ENCODE data around the gene CLDN9.
A peak's percentile ranks its signal among the peaks of the same experiment; 100 is the strongest.
"Not testable (repeated sequence)": the region's sequence is repeated elsewhere in the genome, so short reads cannot be mapped to it uniquely, and the experiment has no call there.

The CLDN9 gene

DNA sequence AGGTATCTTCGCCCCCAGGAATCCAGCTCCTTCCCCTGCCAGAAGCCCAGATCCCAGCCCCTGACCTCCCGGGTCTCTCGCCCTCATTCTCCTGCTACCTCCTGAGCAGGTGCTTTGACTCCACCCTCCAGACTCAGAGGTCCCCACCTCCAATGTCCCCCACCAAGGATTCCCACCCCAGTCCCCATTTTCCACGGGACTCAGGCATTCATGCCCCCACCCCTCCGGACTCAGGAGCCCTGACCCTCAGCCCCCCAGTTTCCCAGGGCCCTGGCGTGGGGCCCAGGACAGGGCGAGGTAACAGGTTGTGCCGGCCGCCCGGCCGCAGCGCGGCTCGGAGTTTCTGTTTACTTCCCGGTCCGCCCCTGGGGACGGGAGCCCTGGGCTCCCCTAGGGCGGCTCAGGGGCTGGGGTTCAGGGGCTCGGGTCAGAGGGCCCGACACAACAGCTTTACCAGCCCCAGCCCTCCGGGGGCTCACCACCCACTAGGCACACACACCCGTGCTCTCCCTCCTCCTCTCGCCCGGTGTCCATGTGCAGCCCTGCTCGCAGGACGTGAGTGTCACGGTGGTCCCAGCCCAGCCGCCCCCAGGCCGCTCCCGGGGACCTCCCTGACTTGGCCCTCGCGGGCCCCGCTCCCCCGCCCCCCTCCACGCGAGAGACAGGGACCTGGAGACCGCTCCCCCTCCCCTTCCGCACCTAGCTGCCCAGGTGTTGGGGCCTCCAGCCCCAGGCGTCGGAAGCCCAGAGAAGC, 23.4 kb downstream of the CLDN9 start:
- no peak for DNase-seq

- no peak for DNase-seq
Observed at GRCh38 chr16:3036726-3037315, 24.1 kb downstream of the CLDN9 start, which contains the start of gene BICDL2. Gene BICDL2, minus strand, starts transcription at chr16:3036944. Its CDS starts 1,448 bp downstream, at chr16:3035496.

- DNase-seq: no peak
Observed at GRCh38 chr16:3038256-3038655, 25.5 kb downstream of the CLDN9 start.

DNA sequence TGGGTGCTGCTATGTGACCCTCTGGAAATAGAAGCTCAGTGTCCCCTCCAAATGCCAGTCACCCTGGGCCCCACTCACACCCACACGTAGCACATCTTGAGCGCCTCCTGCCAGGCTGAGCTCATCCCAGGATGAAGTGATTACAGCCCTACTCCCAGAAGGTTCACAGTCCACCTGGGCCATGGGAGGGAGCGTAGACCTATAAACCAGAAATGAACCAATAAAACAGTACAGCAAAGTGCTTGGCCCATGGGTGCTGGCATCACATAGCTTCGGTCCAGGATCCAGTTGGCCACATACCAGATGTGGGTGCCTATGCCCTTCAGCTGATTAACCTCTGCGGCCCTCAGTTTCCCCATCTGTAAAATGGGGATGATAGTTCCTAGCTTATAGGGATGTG, 26.2 kb downstream of the CLDN9 start:
- DNase-seq: no peak

DNA sequence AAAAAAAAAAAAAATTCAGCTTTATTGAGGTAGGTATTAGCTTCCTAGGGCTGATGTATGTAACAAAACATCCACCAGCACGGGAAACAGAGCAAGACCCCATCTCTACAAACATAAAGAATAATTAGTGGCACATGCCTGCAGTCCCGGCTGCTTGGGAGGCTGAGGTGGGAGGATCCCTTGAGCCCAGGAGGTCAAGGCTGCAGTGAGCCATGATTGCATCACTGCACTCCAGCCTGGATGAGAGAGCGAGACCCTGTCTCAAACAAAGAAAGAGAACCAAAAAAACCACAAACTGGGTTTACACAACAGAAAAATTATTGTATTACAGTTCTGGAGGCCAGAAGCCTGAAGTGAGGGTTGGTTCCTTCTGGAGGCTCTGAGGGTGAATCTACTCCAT, 29.7 kb downstream of the CLDN9 start:
- no peak for DNase-seq

GRCh38 chr16:3044708-3045107, 32.0 kb downstream of the CLDN9 start:
- no peak for DNase-seq

- no peak for DNase-seq
Observed at GRCh38 chr16:3045758-3046640, 33.3 kb downstream of the CLDN9 start, which contains the start of gene MMP25. Gene MMP25, plus strand, starts transcription at chr16:3046561. Its CDS starts 357 bp downstream, at chr16:3046918.

GRCh38 chr16:3046641-3047386, 34.1 kb downstream of the CLDN9 start:
- DNase-seq: no peak

DNA sequence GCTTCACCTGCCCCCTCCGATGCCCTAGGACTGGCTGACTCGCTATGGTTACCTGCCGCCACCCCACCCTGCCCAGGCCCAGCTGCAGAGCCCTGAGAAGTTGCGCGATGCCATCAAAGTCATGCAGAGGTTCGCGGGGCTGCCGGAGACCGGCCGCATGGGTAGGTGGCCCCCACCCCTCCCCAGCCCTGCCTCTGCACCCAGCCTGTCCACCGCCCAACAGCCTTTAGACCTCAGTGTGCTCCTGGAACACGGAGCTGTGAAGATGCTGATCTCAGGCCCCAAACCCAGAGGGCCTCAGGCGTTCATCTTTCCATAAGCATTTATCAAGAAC, 34.6 kb downstream of the CLDN9 start:
- DNase-seq: no peak

DNA sequence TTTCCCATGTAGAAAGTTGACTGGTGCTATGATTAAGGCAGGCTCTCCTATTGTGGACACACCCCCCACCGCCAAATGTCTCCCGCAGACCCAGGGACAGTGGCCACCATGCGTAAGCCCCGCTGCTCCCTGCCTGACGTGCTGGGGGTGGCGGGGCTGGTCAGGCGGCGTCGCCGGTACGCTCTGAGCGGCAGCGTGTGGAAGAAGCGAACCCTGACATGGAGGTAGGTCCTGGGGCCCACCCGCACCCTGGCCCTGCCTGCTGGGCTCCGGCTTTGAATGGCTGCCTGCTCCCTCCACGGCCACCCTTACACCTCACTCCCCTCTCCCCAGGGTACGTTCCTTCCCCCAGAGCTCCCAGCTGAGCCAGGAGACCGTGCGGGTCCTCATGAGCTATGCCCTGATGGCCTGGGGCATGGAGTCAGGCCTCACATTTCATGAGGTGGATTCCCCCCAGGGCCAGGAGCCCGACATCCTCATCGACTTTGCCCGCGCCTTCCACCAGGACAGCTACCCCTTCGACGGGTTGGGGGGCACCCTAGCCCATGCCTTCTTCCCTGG, 37.3 kb downstream of the CLDN9 start:
- DNase-seq: no peak

DNA sequence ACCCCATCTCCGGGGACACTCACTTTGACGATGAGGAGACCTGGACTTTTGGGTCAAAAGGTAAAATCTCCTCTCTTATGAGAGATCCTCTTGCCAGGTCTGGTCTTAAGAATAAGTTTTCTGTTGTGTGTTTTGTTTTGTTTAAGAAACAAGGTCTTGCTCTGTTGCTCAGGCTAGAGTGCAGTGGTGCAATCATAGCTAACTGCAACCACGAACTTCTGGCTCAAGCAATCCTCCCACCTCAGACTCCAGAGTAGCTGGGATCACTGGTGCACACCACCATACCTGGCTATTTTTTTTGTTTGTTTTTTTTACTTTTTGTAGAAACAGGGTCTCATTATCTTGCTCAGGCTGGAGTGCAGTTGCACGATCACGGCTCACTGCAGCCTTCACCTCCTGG, 37.8 kb downstream of the CLDN9 start:
- DNase-seq: peak; percentile 46 to 54

- DNase-seq: no peak
Observed at GRCh38 chr16:3051009-3051408, 38.3 kb downstream of the CLDN9 start.

DNA sequence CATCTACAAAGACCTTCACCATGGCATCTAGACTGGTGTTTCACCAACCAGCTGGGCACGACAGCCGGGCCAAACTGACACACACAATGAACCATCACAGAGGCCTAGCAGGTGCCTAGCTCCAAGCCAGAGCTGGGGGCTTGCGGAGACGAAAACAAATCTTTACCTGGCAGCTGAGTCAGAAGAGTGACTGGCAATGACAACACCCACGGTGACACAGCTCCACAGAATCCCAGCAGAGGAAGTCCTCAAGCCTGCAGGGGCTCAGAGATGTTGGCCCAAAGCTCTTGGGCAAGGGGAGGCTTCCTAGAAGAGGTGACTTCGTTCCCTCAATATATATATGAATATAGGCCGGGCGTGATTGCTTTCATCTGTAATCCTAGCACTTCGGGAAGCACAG, 38.8 kb downstream of the CLDN9 start:
- DNase-seq: peak; percentile 19 to 21

DNA sequence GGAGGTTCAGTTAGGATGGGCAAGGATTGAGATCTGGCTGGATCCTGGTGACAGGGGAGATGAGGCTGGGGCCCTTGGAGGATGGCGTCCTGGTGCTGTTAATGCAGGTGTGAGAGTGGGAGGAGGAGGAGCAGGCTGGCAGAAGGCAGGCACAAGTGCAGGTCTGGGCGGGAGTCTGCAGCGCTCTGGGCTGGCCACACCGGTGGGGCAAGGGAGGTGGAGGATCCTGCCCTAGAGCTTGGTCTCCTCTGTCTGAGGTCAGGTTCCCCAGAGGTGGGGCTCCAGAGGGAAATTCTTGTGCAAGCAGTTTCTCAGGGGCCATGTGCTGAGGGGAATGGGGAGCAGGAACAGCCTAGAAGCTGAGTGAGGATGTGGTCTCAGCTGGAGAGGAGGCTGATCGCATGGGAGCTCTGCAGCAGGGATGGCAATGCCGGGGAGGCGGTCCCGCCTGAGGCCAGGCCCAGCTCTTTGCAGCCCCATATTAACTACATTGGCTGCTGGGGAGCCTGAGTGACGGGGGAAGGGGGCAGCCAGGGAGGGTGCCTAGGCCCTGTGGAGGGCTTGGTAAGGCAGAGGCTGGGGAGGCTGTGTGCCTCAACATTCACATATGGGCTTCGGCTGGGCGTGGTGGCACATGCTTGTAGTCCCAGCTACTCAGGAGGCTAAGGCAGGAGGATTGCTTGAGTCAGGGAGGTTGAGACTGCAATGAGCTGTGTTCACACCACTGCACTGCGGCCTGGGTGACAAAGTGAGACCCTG, 40.0 kb downstream of the CLDN9 start:
- DNase-seq: not testable (repeated sequence)

- not testable (repeated sequence) for DNase-seq
Observed at GRCh38 chr16:3053330-3053710, 40.6 kb downstream of the CLDN9 start.

- peak; percentile 88 to 90 for DNase-seq
Observed at GRCh38 chr16:3054965-3055733, 42.4 kb downstream of the CLDN9 start.

DNA sequence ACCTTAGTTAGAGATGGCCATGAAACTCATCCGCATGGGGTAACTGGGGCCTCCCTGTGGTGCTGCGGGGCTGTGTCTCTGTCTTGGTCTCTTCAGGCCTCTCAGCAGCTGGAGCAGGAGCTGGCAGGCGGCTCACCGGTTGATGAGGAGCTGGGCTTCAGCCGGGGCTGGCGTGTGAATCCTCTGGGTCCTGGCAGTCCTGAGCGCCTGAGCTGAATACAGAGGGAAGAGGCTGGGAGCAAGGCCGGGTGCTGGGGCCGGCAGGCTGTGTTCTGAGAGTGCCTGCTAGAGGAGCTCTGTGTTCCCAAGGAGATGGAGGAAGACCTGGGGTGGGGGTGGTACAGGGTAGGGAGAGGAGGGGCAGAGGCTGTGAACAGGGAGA, 43.0 kb downstream of the CLDN9 start:
- not testable (repeated sequence) for DNase-seq

DNA sequence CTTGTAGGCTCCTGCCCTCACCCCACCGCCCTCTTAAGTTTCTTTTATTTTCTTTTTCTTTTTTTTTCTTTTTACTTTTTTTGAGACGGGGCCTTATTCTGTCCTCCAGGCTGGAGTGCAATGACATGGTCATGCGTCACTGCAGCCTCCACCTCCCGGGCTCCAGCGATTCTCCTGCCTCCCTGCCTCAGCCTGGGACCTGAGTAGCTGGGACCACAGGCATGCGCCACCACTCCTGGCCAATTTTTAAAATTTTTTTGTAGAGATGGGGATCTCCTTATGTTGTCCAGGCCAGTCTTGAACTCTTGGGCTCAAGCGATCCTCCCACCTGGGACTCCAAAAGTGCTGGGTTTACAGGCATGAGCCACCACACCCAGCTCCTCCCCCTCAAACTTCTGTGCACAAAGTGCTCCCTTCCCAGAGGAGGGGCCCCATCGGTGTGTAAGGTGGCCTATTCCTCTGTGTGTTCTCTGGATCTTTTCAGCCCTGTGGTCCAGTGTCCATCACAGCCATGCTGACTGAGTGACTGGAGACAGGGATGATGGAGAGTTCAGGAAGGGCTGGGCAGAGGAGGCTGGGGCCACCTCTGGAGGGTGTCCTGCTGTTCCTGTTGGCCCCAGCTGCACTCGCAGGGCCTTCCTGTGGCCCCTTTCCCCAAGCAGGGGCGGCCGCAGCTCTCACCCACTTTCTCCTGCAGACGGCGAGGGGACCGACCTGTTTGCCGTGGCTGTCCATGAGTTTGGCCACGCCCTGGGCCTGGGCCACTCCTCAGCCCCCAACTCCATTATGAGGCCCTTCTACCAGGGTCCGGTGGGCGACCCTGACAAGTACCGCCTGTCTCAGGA, 43.8 kb downstream of the CLDN9 start:
- no peak for DNase-seq

GRCh38 chr16:3057181-3058138, 44.7 kb downstream of the CLDN9 start:
- no peak for DNase-seq
